ENCODE results near the gene MRFAP1. TPM values are rescaled to one million over a fixed set of nuclear protein-coding genes. Genes with fewer than 3 reads are reported as not detected.
A peak's percentile ranks its signal among the peaks of the same experiment; 100 is the strongest.

The MRFAP1 gene
- total and polyA plus RNA-seq, 8 donors: 70.2 to 178 (median 108) TPM

GRCh38 chr4:6633091-6633906 lies 7.2 kb upstream of the MRFAP1 start:
- H3K4me3 ChIP-seq: no peak overlapping the region
- no peak overlapping the region for H3K27ac ChIP-seq
- WGBS, 2 donors: 69 to 73% methylated on average over 10 of the region's 10 CpGs
- FAIRE-seq (no peak), ATAC-seq (peak in 2 of 4 donors; percentile 27 to 66), DNase-seq (peak in 1 of 6 donors; percentile 53)
- no peak for TF ChIP-seq CTCF (IDR thresholded peaks at IDR 0.05)
- H3K9me3 ChIP-seq: no peaks in the 10 kb centered on the region
- no peaks in the 10 kb centered on the region for H3K27me3 ChIP-seq
- no peaks in the 10 kb centered on the region for H3K4me1 ChIP-seq
- no peaks in the 10 kb centered on the region for H3K36me3 ChIP-seq
- intact Hi-C loops (cut with DNase I): no loop called here

- intact Hi-C loops (cut with DNase I): no loop called here
- Histone ChIP-seq H3K9me3 (no peaks in the 10 kb centered on the region), H3K4me1 (no peaks in the 10 kb centered on the region), H3K27me3 (no peaks in the 10 kb centered on the region), H3K4me3 (no peak overlapping the region), H3K27ac (no peak overlapping the region), H3K36me3 (no peaks in the 10 kb centered on the region)
- WGBS, 2 donors: 87 to 94% methylated on average over 9 of the region's 9 CpGs
- TF ChIP-seq CTCF (IDR thresholded peaks at IDR 0.05): no peak
- FAIRE-seq (no peak), DNase-seq (no peak), ATAC-seq (no peak)
These were observed 5.7 kb upstream of the MRFAP1 start for GRCh38 chr4:6634746-6635145.

GRCh38 chr4:6639137-6639680 lies 1.3 kb upstream of the MRFAP1 start:
- 92 to 98% methylated on average over 14 of the region's 14 CpGs for WGBS, 2 donors
- DNase-seq (no peak), FAIRE-seq (no peak), ATAC-seq (no peak)
- H3K27me3 ChIP-seq: no peaks in the 10 kb centered on the region
- peaks cover 0 to 14% (median 14%) of the 10 kb centered on the region in 3 donors for H3K4me1 ChIP-seq
- TF ChIP-seq CTCF (IDR thresholded peaks at IDR 0.05): no peak
- H3K9me3 ChIP-seq: no peaks in the 10 kb centered on the region
- intact Hi-C loops (cut with DNase I): no loop called here
- H3K27ac ChIP-seq: no peak overlapping the region
- H3K36me3 ChIP-seq: peaks cover 0 to 12% (median 0%) of the 10 kb centered on the region in 3 donors
- H3K4me3 ChIP-seq: peak overlapping the region in 1 of 4 donors; percentile 67

GRCh38 chr4:6641164-6641970 lies 882 bp downstream of the MRFAP1 start:
- TF ChIP-seq CTCF (IDR thresholded peaks at IDR 0.05): no peak
- Histone ChIP-seq H3K4me1 (peaks cover 0 to 14% (median 14%) of the 10 kb centered on the region in 3 donors), H3K4me3 (peak overlapping the region; percentile 67 to 88 (median 84)), H3K36me3 (peaks cover 0 to 12% (median 0%) of the 10 kb centered on the region in 3 donors), H3K27me3 (no peaks in the 10 kb centered on the region), H3K27ac (peak overlapping the region; percentile 77 to 96 (median 90)), H3K9me3 (no peaks in the 10 kb centered on the region)
- DNase-seq: peak in 4 of 6 donors; percentile 48 to 59 (median 50)
- 0 to 1% methylated on average over 50 of the region's 50 CpGs for WGBS, 2 donors
- ATAC-seq: peak; percentile 57 to 72 (median 60)
- no peak for FAIRE-seq
- intact Hi-C loops (cut with DNase I): no loop called here

Data from pancreas (tissue), 10 donors.